ENCODE data around the gene KRTAP10-2.

- TF ChIP-seq POLR2A (IDR thresholded peaks at IDR 0.05) (no peak), CTCF (IDR thresholded peaks at IDR 0.05) (no peak)
Measured at GRCh38 chr21:44502171-44502958, 48.9 kb downstream of the KRTAP10-2 start.
